Adrenal gland (tissue), 12 donors: ENCODE measurements around the gene GSTM4. TPM values are rescaled to one million over a fixed set of nuclear protein-coding genes. Genes with fewer than 3 reads are reported as not detected.

Experiments used
- polyA plus RNA-seq, 3 donors: library from polyadenylated mRNA; stranded (reverse); fragments of 200-250 nt in 2 of 3; fragments of 350-450 nt in 1 of 3; fragmentation: Illumina TruSeq in 1 of 3; extraction: RNeasy Lipid Tissue Mini Kit (QIAGEN cat#74804) in 1 of 3; gene quantifications; one replicate each; pipeline ENCODE4 v1.2.3, GENCODE V29; 2013 to 2014
- total RNA-seq, 9 donors: library from RNA; depleted of rRNA in 4 of 9; stranded (reverse); fragments of >200 nt in 4 of 9; fragments of 120-200 nt in 1 of 9; fragmentation: NEBNext Ultra II Directional in 1 of 9; extraction: Animal tissue kit (Norgen Biotek cat#: 25700) in 1 of 9; gene quantifications; one replicate each; pipeline versions ENCODE4 v1.1.0 to v1.2.4, GENCODE V29; 2013 to 2023
- donor health status: healthy with polysubstance abuse.
- donor health status: Bipolar disorder and iron deficiency.
- donor health status: DM: yes; HTN: yes; CAD: no.
- donor health status: DM: no; HTN: no; CAD: no.
- donor health status: DM: no; HTN: no; CAD: no.
- donor health status: DM: yes; HTN: yes; CAD: no.

The GSTM4 gene
- total and polyA plus RNA-seq, 12 donors = 17.3 to 71.0 (median 32.5) TPM

Other genes with a start within 250 kb of the GSTM4 start
- 100 to 1,000 TPM in 2 of 9 donors, 10 to 100 TPM in 7; 22.8 to 187 (median 67.8) TPM for gene PSMA5, start 229.7 kb upstream of the GSTM4 start, total RNA-seq
- gene PSMA5, start 229.7 kb upstream of the GSTM4 start, polyA plus RNA-seq = 100 to 1,000 TPM in 1 of 3 donors, 10 to 100 TPM in 2; 26.3 to 108 (median 40.1) TPM
- gene SYPL2, start 189.6 kb upstream of the GSTM4 start, total RNA-seq = 10 to 100 TPM in 5 of 9 donors, 1 to 10 TPM in 4; 6.4 to 20.3 (median 13.6) TPM
- 10 to 100 TPM in 1 of 3 donors, 1 to 10 TPM in 2; 5.8 to 23.6 (median 8.5) TPM for gene SYPL2, start 189.6 kb upstream of the GSTM4 start, polyA plus RNA-seq
- 10 to 100 TPM in 4 of 9 donors, 1 to 10 TPM in 5; 5.8 to 16.3 (median 9.1) TPM for gene ATXN7L2, start 172.2 kb upstream of the GSTM4 start, total RNA-seq
- 100 to 1,000 TPM in 1 of 3 donors, 10 to 100 TPM in 1, 1 to 10 TPM in 1; 3.1 to 109 (median 45.5) TPM for gene ATXN7L2, start 172.2 kb upstream of the GSTM4 start, polyA plus RNA-seq
- gene CYB561D1, start 162.0 kb upstream of the GSTM4 start, total RNA-seq = 10 to 100 TPM in 6 of 9 donors, 1 to 10 TPM in 3; 8.4 to 21.2 (median 13.8) TPM
- gene CYB561D1, start 162.0 kb upstream of the GSTM4 start, polyA plus RNA-seq = 1 to 10 TPM; 4.4 to 9.5 (median 7.8) TPM
- gene AMIGO1, start 146.4 kb upstream of the GSTM4 start, total RNA-seq = 10 to 100 TPM; 17.2 to 27.9 (median 22.8) TPM
- 10 to 100 TPM in 1 of 3 donors, 1 to 10 TPM in 2; 3.8 to 20.7 (median 4.7) TPM for gene AMIGO1, start 146.4 kb upstream of the GSTM4 start, polyA plus RNA-seq
- gene GPR61, start 116.2 kb upstream of the GSTM4 start, total RNA-seq = 1 to 10 TPM in 2 of 9 donors, under 1 TPM in 5, not detected in 2; 0.11 to 4.9 (median 0.57) TPM
- gene GPR61, start 116.2 kb upstream of the GSTM4 start, polyA plus RNA-seq = 1 to 10 TPM in 1 of 3 donors, under 1 TPM in 2; 0.57 to 1.2 (median 0.88) TPM
- gene GNAI3, start 107.5 kb upstream of the GSTM4 start, total RNA-seq = 10 to 100 TPM in 1 of 9 donors, 1 to 10 TPM in 8; 2.8 to 12.0 (median 5.8) TPM
- gene GNAI3, start 107.5 kb upstream of the GSTM4 start, polyA plus RNA-seq = 1 to 10 TPM; 1.6 to 7.7 (median 2.2) TPM
- under 1 TPM in 4 of 9 donors, not detected in 5; 0.22 to 0.95 (median 0.37) TPM for gene GNAT2, start 36.5 kb upstream of the GSTM4 start, total RNA-seq
- gene GNAT2, start 36.5 kb upstream of the GSTM4 start, polyA plus RNA-seq = under 1 TPM in 1 of 3 donors, not detected in 2; 0.29 TPM
- gene AMPD2, start 36.3 kb upstream of the GSTM4 start, total RNA-seq = 100 to 1,000 TPM in 1 of 9 donors, 10 to 100 TPM in 8; 28.4 to 170 (median 71.5) TPM
- gene AMPD2, start 36.3 kb upstream of the GSTM4 start, polyA plus RNA-seq = 100 to 1,000 TPM in 1 of 3 donors, 10 to 100 TPM in 2; 32.3 to 130 (median 60.7) TPM
- 100 to 1,000 TPM in 2 of 9 donors, 10 to 100 TPM in 7; 17.2 to 105 (median 59.5) TPM for gene GSTM2, start 12.0 kb downstream of the GSTM4 start, total RNA-seq
- gene GSTM2, start 12.0 kb downstream of the GSTM4 start, polyA plus RNA-seq = 100 to 1,000 TPM in 2 of 3 donors, 10 to 100 TPM in 1; 37.3 to 495 (median 360) TPM
- 100 to 1,000 TPM in 2 of 9 donors, under 1 TPM in 2, not detected in 5; 0.11 to 301 (median 75.1) TPM for gene GSTM1, start 31.7 kb downstream of the GSTM4 start, total RNA-seq
- 100 to 1,000 TPM in 2 of 3 donors, not detected in 1; 114 to 242 TPM for gene GSTM1, start 31.7 kb downstream of the GSTM4 start, polyA plus RNA-seq
- 1 to 10 TPM in 8 of 9 donors, under 1 TPM in 1; 0.48 to 5.5 (median 3.0) TPM for gene GSTM5, start 56.2 kb downstream of the GSTM4 start, total RNA-seq
- 10 to 100 TPM in 1 of 3 donors, 1 to 10 TPM in 2; 1.6 to 10.5 (median 9.5) TPM for gene GSTM5, start 56.2 kb downstream of the GSTM4 start, polyA plus RNA-seq
- 100 to 1,000 TPM in 2 of 9 donors, 10 to 100 TPM in 7; 14.5 to 117 (median 69.9) TPM for gene GSTM3, start 84.9 kb downstream of the GSTM4 start, total RNA-seq
- 10 to 100 TPM; 50.2 to 88.1 (median 74.1) TPM for gene GSTM3, start 84.9 kb downstream of the GSTM4 start, polyA plus RNA-seq
- under 1 TPM in 1 of 9 donors, not detected in 8; 0.32 TPM for gene EPS8L3, start 107.8 kb downstream of the GSTM4 start, total RNA-seq
- under 1 TPM in 1 of 3 donors, not detected in 2; 0.08 TPM for gene EPS8L3, start 107.8 kb downstream of the GSTM4 start, polyA plus RNA-seq